ENCODE results near the gene BLID.

The BLID gene

DNA sequence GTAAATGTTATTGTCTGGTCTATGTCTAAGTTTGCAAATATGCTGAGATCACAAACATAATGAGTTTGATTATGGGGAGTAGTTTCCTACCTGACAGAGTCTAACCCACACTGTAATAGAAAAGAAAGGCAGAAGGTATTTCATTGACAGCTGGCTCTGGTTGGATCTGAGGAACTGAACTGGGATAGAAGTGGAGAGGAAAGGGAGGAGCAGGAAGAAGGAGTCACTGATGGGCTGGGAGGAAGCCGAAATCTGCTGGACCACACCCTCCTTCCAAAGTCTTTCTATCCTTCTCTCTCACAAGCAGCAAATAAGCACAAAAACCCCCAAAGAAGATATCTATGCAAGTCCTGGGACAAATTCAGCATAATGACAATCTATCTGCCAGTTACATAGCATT is 11.7 kb downstream of the BLID start (continued):
- TF ChIP-seq ZBTB6 (tag by site-specific recombination; IDR thresholded peaks at IDR 0.05) (no peak), ZNF10 (tag by site-specific recombination; IDR thresholded peaks at IDR 0.05) (no peak), OSR2 (tag by site-specific recombination; IDR thresholded peaks at IDR 0.05) (no peak), ZNF155 (tag by site-specific recombination; IDR thresholded peaks at IDR 0.05) (no peak), MYNN (tag by site-specific recombination; IDR thresholded peaks at IDR 0.05; ENCODE audit: borderline replicate concordance) (no peak)
- TF ChIP-seq, protein P1, sequence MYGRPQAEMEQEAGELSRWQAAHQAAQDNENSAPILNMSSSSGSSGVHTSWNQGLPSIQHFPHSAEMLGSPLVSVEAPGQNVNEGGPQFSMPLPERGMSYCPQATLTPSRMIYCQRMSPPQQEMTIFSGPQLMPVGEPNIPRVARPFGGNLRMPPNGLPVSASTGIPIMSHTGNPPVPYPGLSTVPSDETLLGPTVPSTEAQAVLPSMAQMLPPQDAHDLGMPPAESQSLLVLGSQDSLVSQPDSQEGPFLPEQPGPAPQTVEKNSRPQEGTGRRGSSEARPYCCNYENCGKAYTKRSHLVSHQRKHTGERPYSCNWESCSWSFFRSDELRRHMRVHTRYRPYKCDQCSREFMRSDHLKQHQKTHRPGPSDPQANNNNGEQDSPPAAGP (tag by site-specific recombination; IDR thresholded peaks at IDR 0.05) = no peak

DNA sequence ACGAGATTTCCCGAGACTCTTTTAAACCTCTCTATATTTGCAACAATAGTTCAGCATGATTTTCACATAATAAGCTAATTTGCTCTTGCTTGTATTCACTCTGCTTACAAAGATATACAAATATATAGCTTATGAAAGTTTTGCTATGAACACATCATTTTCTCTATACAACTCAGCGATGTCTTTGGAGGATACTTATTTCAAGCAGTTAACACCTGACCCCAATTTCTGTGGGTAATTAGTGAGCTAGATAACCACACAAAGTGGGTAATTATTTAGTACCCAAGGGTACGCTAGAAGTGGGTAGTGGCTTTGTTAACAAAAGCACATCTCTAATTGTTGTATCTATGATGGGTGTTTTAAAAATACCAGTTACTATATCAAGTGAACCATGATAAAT is 12.3 kb downstream of the BLID start:
- no peak overlapping the region for H3K27ac ChIP-seq (ENCODE audit: extremely low read depth, low read depth, low read length)
- no peaks in the 10 kb centered on the region for H3K36me3 ChIP-seq (ENCODE audit: control insufficient read depth in 2 of 2, insufficient read depth in 1 of 2, low read length in 2 of 2)
- TF ChIP-seq ZNF510 (tag by site-specific recombination; IDR thresholded peaks at IDR 0.05; ENCODE audit: insufficient replicate concordance) (no peak), OSR2 (tag by site-specific recombination; IDR thresholded peaks at IDR 0.05) (no peak), ZNF664 (tag by site-specific recombination; IDR thresholded peaks at IDR 0.05) (no peak)
- TF ChIP-seq, protein P2, sequence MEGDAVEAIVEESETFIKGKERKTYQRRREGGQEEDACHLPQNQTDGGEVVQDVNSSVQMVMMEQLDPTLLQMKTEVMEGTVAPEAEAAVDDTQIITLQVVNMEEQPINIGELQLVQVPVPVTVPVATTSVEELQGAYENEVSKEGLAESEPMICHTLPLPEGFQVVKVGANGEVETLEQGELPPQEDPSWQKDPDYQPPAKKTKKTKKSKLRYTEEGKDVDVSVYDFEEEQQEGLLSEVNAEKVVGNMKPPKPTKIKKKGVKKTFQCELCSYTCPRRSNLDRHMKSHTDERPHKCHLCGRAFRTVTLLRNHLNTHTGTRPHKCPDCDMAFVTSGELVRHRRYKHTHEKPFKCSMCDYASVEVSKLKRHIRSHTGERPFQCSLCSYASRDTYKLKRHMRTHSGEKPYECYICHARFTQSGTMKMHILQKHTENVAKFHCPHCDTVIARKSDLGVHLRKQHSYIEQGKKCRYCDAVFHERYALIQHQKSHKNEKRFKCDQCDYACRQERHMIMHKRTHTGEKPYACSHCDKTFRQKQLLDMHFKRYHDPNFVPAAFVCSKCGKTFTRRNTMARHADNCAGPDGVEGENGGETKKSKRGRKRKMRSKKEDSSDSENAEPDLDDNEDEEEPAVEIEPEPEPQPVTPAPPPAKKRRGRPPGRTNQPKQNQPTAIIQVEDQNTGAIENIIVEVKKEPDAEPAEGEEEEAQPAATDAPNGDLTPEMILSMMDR (tag by site-specific recombination; IDR thresholded peaks at IDR 0.05) = no peak
- H3K4me1 ChIP-seq (ENCODE audit: control insufficient read depth, insufficient read depth, low read length) = no peaks in the 10 kb centered on the region
- no peaks in the 10 kb centered on the region for H3K9me3 ChIP-seq (ENCODE audit: control insufficient read depth, insufficient read depth, low read depth, low read length)
- ChIA-PET CTCF (interaction anchor here (0.6 to 0.7 kb wide), 2 partner anchors 420 to 724 kb away, joined by 3 read pairs; no protein-coding TSS in a partner anchor), POLR2A (no interaction called here)
- H3K4me3 ChIP-seq (ENCODE audit: low read depth, low read length) = no peak overlapping the region

DNA sequence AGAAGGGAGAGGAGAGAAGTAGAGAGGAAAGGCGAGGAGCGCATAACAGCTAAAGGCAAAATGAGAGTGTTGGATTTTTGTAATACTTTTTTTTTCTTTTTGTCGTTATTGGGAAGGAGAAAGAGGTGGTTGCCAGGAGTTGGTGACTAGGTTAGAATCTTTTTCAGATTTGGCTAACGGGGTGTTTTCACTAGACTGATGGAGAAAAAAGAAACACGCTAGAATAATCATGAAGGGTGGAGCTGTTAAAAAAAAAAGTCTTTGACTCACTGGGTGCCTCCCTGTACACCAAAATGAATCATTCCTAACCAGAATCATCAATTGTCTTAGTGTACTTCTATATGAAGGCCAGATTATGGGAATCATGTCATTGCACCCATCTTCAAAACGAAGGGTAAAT is 12.7 kb downstream of the BLID start:
- CTCF ChIA-PET = interaction anchor here (0.6 to 1.9 kb wide), 4 partner anchors 73 to 420 kb away, joined by 3 to 6 read pairs (median 4); no protein-coding TSS in a partner anchor
- Histone ChIP-seq H3K4me3 (ENCODE audit: low read depth, low read length) (no peak overlapping the region), H3K9me3 (ENCODE audit: control insufficient read depth, insufficient read depth, low read depth, low read length) (no peaks in the 10 kb centered on the region), H3K27ac (ENCODE audit: extremely low read depth, low read depth, low read length) (no peak overlapping the region), H3K36me3 (ENCODE audit: control insufficient read depth in 2 of 2, insufficient read depth in 1 of 2, low read length in 2 of 2) (no peaks in the 10 kb centered on the region), H3K4me1 (ENCODE audit: control insufficient read depth, insufficient read depth, low read length) (no peaks in the 10 kb centered on the region)
- POLR2A ChIA-PET = no interaction called here
- TF ChIP-seq ZNF558 (tag by site-specific recombination; IDR thresholded peaks at IDR 0.05) (no peak), ZNF138 (tag by site-specific recombination; IDR thresholded peaks at IDR 0.05; ENCODE audit: borderline replicate concordance) (no peak), ZNF394 (tag by site-specific recombination; IDR thresholded peaks at IDR 0.05; ENCODE audit: borderline replicate concordance) (no peak), ZNF768 (tag by site-specific recombination; IDR thresholded peaks at IDR 0.05) (no peak), FEZF1 (tag by site-specific recombination; IDR thresholded peaks at IDR 0.05) (no peak), ZNF549 (tag by site-specific recombination; IDR thresholded peaks at IDR 0.05) (no peak), ZNF792 (tag by site-specific recombination; IDR thresholded peaks at IDR 0.05) (no peak), KLF8 (tag by site-specific recombination; IDR thresholded peaks at IDR 0.05) (no peak), ZNF248 (tag by site-specific recombination; IDR thresholded peaks at IDR 0.05) (no peak)
- TF ChIP-seq, protein P3, sequence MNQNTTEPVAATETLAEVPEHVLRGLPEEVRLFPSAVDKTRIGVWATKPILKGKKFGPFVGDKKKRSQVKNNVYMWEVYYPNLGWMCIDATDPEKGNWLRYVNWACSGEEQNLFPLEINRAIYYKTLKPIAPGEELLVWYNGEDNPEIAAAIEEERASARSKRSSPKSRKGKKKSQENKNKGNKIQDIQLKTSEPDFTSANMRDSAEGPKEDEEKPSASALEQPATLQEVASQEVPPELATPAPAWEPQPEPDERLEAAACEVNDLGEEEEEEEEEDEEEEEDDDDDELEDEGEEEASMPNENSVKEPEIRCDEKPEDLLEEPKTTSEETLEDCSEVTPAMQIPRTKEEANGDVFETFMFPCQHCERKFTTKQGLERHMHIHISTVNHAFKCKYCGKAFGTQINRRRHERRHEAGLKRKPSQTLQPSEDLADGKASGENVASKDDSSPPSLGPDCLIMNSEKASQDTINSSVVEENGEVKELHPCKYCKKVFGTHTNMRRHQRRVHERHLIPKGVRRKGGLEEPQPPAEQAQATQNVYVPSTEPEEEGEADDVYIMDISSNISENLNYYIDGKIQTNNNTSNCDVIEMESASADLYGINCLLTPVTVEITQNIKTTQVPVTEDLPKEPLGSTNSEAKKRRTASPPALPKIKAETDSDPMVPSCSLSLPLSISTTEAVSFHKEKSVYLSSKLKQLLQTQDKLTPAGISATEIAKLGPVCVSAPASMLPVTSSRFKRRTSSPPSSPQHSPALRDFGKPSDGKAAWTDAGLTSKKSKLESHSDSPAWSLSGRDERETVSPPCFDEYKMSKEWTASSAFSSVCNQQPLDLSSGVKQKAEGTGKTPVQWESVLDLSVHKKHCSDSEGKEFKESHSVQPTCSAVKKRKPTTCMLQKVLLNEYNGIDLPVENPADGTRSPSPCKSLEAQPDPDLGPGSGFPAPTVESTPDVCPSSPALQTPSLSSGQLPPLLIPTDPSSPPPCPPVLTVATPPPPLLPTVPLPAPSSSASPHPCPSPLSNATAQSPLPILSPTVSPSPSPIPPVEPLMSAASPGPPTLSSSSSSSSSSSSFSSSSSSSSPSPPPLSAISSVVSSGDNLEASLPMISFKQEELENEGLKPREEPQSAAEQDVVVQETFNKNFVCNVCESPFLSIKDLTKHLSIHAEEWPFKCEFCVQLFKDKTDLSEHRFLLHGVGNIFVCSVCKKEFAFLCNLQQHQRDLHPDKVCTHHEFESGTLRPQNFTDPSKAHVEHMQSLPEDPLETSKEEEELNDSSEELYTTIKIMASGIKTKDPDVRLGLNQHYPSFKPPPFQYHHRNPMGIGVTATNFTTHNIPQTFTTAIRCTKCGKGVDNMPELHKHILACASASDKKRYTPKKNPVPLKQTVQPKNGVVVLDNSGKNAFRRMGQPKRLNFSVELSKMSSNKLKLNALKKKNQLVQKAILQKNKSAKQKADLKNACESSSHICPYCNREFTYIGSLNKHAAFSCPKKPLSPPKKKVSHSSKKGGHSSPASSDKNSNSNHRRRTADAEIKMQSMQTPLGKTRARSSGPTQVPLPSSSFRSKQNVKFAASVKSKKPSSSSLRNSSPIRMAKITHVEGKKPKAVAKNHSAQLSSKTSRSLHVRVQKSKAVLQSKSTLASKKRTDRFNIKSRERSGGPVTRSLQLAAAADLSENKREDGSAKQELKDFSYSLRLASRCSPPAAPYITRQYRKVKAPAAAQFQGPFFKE (tag by site-specific recombination; IDR thresholded peaks at IDR 0.05; ENCODE audit: borderline replicate concordance) = no peak
- TF ChIP-seq, protein P4, sequence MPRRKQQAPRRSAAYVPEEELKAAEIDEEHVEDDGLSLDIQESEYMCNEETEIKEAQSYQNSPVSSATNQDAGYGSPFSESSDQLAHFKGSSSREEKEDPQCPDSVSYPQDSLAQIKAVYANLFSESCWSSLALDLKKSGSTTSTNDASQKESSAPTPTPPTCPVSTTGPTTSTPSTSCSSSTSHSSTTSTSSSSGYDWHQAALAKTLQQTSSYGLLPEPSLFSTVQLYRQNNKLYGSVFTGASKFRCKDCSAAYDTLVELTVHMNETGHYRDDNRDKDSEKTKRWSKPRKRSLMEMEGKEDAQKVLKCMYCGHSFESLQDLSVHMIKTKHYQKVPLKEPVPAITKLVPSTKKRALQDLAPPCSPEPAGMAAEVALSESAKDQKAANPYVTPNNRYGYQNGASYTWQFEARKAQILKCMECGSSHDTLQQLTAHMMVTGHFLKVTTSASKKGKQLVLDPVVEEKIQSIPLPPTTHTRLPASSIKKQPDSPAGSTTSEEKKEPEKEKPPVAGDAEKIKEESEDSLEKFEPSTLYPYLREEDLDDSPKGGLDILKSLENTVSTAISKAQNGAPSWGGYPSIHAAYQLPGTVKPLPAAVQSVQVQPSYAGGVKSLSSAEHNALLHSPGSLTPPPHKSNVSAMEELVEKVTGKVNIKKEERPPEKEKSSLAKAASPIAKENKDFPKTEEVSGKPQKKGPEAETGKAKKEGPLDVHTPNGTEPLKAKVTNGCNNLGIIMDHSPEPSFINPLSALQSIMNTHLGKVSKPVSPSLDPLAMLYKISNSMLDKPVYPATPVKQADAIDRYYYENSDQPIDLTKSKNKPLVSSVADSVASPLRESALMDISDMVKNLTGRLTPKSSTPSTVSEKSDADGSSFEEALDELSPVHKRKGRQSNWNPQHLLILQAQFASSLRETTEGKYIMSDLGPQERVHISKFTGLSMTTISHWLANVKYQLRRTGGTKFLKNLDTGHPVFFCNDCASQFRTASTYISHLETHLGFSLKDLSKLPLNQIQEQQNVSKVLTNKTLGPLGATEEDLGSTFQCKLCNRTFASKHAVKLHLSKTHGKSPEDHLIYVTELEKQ (tag by site-specific recombination; IDR thresholded peaks at IDR 0.05; ENCODE audit: borderline replicate concordance) = no peak
